HG03135 (cell line): ENCODE data around the gene CAMSAP2.
"Not testable (repeated sequence)": the region's sequence is repeated elsewhere in the genome, so short reads cannot be mapped to it uniquely, and the experiment has no call there.

Experiments used
- ATAC-seq: cut with Tn5 transposase; IDR thresholded peaks from one replicate; pipeline ENCODE4 v1.9.1; 2021; ENCODE audit warnings: mild to moderate bottlenecking, moderate library complexity; ENCODE audit not compliant: unreplicated experiment

Gene CAMSAP2

GRCh38 chr1:200738949-200739651 lies 407 bp downstream of the CAMSAP2 start:
- no peak for ATAC-seq

- no peak for ATAC-seq
Observed at GRCh38 chr1:200739702-200740570, 1.2 kb downstream of the CAMSAP2 start.

- ATAC-seq: no peak
Observed at GRCh38 chr1:200740571-200741208, 2.0 kb downstream of the CAMSAP2 start.

GRCh38 chr1:200741551-200742207 lies 3.0 kb downstream of the CAMSAP2 start:
- ATAC-seq: no peak

- no peak for ATAC-seq
Observed at GRCh38 chr1:200744143-200744542, 5.5 kb downstream of the CAMSAP2 start.

GRCh38 chr1:200749090-200749489 lies 10.4 kb downstream of the CAMSAP2 start:
- no peak for ATAC-seq

GRCh38 chr1:200750749-200751148 lies 12.1 kb downstream of the CAMSAP2 start:
- ATAC-seq: not testable (repeated sequence)

- ATAC-seq: no peak
Observed at GRCh38 chr1:200751717-200752116, 13.0 kb downstream of the CAMSAP2 start.

- ATAC-seq: no peak
Observed at GRCh38 chr1:200753650-200754198, 15.0 kb downstream of the CAMSAP2 start.

- ATAC-seq: no peak
Observed at GRCh38 chr1:200755456-200755855, 16.8 kb downstream of the CAMSAP2 start.

- ATAC-seq: no peak
Observed at GRCh38 chr1:200762089-200762488, 23.4 kb downstream of the CAMSAP2 start.

- ATAC-seq: no peak
Observed at GRCh38 chr1:200767321-200767720, 28.6 kb downstream of the CAMSAP2 start.

GRCh38 chr1:200771625-200772555 lies 33.2 kb downstream of the CAMSAP2 start:
- ATAC-seq: no peak

- ATAC-seq: no peak
Observed at GRCh38 chr1:200774311-200774710, 35.6 kb downstream of the CAMSAP2 start.

GRCh38 chr1:200774735-200775444 lies 36.2 kb downstream of the CAMSAP2 start:
- no peak for ATAC-seq

GRCh38 chr1:200775850-200776249 lies 37.2 kb downstream of the CAMSAP2 start:
- no peak for ATAC-seq

GRCh38 chr1:200776949-200777348 lies 38.3 kb downstream of the CAMSAP2 start:
- no peak for ATAC-seq

- ATAC-seq: no peak
Observed at GRCh38 chr1:200778766-200779165, 40.1 kb downstream of the CAMSAP2 start.

- no peak for ATAC-seq
Observed at GRCh38 chr1:200779326-200779725, 40.6 kb downstream of the CAMSAP2 start.
